A172 (cell line): ENCODE data around the gene FBXO17. TPM values are rescaled to one million over a fixed set of nuclear protein-coding genes. Genes with fewer than 3 reads are reported as not detected.
A peak's percentile ranks its signal among the peaks of the same experiment; 100 is the strongest.
"Not testable (repeated sequence)": the region's sequence is repeated elsewhere in the genome, so short reads cannot be mapped to it uniquely, and the experiment has no call there.

ENCODE experiments used
- DNase-seq: peaks from one replicate; pipeline ENCODE4 v3.0.0-alpha.2; 2015; ENCODE audit warnings: low spot score
- total RNA-seq: library from RNA; depleted of rRNA; stranded (reverse); fragments of >200 nt; shearing (Covaris generic); gene quantifications from 2 replicates; pipeline ENCODE4 v1.2.3, GENCODE V29; 2014

The FBXO17 gene
- total RNA-seq, 1 experiment from 2014 or later, result 21.9 TPM

DNA sequence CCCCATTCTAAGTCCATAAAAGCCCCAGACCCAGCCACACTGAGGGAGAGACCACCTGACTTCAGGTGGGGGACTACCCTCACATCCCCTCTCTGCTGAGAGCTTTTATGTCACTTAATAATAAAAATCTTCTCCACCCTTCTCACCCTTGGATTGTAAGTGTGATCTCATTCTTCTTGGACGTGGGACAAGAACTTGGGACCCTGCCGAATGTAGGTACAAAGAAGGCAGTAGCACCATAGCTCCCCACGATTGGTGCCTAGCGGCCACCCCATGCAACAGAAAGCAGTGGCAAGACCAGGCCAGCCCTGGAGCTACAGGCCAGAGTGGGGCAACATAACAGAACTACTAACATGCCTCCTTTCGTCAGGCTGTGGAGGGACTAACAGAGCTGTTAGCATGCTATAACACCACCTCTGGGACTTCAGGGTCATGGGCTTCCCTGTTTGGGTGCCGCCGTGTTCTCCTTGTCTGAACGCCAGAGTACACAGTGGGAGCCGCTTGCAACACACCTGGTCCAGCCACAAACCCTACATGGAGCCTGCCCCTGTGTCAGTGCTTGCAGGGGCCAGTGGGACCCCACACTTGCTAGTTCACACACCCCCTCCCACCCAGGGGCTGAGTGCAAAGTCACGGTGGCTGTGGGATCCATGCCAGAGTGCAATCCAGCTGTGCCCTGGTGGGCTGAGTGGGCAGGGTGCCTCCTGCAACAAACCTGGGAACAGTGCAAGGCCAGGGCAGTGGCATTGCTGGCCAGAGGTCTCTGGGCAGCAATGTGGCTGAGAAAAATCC is 5.2 kb upstream of the FBXO17 start:
- no peak for DNase-seq

DNA sequence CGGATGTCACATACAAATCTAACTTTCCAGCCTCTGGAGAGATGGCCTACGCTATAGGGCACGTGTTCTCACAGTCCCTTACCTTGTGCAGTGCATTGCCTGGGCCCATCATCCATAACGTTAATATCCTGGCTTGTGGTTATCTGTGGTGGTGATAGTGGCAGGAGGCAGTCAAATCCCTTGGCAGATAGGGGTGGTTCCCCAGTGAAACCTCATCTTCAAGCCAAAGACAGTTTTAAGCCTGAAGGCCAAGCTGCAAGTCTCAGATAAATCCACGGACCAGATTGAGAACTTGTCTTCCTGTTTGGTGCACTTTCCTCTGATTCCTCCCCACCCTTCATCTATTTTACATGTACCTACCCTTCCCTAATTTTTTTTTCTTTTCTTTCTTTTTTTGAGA is 4.3 kb upstream of the FBXO17 start:
- no peak for DNase-seq

DNA sequence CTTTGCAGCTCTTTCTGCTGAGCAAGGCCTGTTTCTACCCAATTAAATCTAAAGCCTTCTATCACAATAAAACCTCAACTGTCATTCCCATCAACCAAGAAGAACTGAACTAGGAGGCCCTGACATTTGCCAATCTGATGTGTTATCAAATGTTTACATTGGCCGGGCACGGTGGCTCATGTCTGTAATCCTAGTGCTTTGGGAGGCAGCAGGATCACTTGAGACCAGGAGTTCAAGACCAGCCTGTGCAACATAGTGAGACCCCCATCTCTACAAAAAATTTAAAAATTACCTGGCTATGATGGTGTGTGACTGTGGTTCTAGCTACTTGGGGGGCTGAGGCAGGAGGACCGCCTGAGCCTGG is 2.8 kb upstream of the FBXO17 start:
- DNase-seq, result no peak

DNA sequence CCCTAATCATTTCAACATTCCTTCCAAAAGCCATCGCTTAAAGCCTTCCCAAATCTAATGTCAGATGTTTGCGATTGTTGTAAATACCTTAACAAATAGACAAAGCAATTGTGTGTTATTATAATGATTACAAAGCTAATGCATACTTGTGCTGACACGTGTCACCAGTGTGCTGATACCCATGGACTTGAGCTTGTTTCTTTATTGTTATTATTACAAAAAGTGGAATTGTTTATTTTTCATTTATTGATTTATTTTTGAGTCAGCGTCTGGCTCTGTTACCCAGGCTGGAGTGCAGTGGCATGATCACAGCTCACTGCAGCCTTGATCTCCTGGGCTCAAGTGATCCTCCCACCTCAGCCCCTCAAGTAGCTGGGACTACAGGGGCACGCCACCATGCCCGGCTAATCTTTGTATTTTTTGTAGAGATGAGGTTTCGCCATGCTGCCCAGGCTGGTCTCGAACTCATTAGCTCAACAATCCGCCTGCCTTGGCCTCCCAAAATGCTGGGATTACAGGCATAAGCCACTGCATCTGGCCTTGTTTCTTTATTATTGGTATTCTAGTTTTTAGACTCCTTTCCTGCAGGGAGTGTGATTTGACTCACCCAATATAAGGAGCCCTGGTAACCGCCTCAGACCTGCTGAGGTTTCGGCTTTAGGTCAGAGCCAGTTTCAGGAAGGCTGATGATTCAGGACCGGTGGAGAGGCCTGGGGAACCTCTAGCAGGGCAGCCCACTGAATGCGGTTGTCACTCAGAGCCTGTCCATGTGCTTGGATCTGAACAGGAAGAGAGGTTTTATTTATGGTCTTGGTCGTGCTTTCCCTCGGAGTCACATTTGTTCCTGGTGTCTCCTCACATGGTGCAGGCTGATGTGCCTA is 2.1 kb upstream of the FBXO17 start:
- DNase-seq, result peak; percentile 28

DNA sequence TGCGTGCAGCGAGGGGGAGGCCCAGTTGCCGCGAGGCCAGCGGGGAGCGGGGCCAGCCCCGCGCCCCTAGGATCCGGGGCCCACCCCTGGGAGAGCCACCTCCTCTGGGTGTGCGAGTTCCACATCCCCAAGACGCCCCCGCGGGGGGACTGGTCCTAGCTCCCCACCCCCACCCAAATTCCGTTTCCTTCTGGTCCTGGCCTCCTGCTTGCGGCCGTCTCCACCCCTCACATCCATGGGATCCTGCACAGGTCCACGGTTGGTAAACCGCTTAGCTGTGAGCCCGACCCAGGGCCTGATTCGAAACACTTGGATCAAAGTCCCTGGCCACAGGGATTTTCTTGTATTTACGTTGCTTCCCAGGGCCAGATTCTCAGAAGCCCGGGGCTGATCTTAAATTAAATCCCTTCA is 324 bp upstream of the FBXO17 start:
- DNase-seq, result peak; percentile 46

DNA sequence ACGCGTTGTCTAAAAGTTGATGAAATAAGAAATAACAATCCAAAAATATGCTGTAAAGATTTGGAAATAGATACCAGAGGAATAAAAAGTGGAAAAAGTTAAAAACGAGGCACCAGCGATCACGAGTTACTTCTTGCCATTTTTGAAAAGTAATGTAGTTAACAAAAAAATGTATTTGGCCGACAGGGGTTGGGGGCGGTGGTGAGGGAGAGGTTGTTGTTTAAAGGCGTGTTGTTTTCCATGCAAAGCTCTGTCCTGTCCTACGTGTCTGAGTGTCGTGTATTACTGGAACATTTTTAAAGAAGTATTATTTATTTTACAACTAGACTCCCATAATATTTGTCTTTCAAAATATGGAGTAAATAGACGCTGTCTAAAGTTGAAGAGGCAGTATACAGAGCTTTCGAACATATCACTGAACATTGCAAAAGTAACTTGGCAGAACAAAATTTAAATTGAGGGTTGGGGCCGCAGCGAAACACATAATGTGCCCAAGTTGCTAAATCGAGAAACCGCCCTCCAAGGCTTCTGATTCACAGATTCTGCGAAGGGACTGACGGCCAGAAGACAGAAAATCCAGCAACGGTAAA is 823 bp downstream of the FBXO17 start:
- DNase-seq, result no peak

DNA sequence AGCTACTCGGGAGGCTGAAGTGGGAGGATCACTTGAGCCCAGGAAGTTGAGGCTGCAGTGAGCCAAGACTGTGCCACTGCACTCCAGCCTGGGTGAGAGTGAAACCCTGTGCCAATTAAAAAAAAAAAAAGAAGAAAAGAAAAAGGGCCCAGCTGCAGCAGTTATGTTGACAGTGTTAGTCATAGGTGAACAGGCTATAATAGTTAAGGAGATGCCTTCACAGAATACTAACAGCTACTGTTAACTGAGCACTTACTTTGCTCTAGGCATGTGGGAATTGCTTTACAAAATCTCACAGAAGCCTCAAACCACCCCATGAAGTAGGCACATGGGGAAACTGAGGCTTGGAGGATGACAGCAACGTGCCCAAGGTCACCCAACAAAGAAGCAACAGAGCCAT is 3.9 kb downstream of the FBXO17 start:
- DNase-seq, result no peak

GRCh38 chr19:38970664-38971532 is 4.6 kb downstream of the FBXO17 start:
- no peak for DNase-seq

DNA sequence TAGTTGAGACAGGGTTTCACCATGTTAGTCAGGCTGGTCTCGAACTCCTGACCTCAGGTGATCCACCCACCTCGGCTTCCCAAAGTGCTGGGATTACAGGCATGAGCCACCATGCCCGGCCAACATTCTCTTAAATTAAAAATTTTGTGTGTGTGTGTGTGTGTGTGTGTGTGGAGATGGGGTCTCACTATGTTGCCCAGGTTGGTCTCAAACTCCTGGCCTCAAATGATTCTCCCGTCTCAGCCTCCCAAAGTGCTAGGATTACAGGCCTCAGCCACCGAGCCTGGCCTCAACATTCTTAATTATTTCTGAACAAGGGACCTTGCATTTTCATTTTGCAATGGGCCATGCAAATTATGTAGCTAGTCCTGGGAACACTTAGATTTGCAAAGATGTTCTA is 9.4 kb downstream of the FBXO17 start:
- DNase-seq, result not testable (repeated sequence)

DNA sequence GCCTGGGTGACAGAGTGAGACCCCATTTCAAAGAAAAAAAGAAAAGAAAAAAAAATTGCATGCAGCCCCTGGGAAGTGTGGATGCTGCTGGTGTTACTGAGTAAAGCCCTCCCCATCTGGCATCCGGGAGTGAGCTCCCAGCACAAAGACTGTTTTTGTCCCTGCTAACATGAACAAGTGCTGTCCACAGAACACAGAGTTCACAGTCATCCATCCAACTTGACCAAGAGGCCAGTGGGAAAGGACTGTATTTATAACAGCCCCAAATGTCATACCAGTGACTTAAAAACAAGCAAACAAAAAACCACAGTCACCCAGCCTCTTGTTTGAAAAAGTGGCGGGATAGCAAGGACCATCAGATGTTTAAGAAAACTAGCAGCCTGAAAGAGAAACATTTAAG is 10.8 kb downstream of the FBXO17 start:
- DNase-seq, result no peak

GRCh38 chr19:38959618-38960017 is 15.9 kb downstream of the FBXO17 start:
- DNase-seq, result no peak

GRCh38 chr19:38958301-38958700 is 17.2 kb downstream of the FBXO17 start:
- DNase-seq, result no peak

DNA sequence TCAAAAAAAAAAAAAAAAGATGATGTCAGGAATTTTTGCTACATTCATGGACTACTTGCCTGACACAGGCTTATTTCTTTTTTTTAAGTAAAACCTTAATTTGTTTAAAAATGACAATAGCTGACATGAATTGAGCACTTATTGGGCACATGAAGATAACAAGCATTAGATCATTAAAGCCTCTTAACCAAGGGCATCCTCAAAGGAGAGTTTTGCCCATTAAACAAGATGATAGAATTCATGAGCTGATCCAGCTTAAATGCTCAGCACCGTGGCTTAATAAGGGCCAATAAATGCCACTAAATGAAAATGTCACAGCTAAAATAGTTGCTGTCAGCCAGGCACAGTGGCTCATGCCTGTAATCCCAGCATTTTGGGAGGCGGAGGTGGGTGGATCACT is 19.3 kb downstream of the FBXO17 start:
- DNase-seq, result no peak

DNA sequence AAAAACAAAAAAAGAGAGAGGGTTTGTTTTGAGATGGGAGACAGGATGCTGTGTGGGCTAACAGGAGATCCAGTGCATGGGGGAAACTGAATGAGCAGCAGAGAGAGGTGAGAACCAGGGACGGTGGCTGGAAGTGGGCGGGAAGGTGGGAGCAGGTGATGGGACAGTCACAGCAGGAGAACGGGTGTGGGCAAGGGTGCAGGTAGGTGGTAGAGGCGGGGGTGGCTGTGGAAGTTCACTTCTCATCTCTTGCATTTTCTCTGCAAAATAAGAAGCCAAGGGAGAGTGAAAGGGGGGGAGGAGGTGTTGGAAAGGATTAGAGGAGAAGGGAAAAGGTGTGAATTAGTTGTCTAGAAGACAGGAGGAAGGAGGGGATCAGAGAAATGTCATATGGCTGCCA is 21.9 kb downstream of the FBXO17 start:
- no peak for DNase-seq

GRCh38 chr19:38952395-38953165 is 23.0 kb downstream of the FBXO17 start:
- DNase-seq, result no peak

DNA sequence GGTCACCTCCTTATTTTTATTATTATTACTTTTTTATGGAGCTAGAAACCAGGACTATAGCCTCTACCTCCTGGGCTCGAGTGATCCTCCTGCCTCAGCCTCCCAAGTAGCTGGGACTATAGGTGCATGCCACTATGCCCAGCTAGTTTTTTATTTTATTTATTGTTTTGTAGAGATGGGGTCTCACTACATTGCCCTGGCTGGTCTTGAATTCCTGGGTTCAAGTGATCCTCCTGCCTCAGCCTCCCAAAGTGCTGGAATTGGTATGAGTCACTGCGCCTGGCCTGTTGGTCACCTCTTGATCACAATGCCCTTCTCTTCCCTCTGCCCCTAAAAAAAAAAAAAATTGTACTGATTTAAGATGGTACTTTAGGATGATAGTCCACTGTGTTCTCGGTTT is 24.4 kb downstream of the FBXO17 start:
- no peak for DNase-seq

- DNase-seq, result no peak
Observed at GRCh38 chr19:38949580-38950367, 25.8 kb downstream of the FBXO17 start.

DNA sequence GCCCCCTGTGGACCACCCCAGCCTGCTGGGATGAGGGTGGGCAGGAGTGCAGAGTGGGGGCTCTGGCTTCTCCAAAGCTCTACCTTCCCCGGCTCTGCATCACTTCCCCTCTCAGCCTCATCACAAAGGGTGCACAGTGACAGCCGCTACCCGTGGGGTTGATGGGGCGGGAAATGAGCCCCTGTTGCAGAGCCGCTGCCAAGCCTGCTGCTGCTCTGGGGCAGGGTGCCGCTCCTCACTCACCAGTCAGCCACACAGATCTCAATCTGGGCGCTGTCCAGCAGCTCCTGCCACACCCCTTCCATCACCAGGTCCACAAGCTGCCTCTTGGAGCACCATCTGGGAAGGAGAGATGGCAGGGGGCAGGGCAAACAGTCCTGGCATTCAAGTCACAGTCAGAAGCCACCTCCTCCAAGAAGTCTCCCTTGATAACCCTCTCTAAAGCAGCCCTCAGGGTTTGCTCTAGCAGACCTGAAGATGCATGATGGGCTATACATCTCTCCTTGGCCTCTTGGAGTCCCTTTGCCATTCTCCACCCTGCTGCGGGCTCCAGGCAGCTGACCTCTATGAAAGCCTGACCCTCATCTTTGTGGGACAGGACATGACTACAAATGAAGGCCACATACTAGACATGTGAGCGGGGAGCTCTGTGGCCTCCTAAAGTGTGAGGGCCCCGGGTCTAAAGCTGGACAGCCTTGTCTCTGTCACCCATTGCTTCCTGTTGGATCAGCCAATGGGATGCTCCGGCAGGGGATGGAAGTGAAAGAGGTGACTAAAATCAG is 29.1 kb downstream of the FBXO17 start:
- DNase-seq, result peak; percentile 20

DNA sequence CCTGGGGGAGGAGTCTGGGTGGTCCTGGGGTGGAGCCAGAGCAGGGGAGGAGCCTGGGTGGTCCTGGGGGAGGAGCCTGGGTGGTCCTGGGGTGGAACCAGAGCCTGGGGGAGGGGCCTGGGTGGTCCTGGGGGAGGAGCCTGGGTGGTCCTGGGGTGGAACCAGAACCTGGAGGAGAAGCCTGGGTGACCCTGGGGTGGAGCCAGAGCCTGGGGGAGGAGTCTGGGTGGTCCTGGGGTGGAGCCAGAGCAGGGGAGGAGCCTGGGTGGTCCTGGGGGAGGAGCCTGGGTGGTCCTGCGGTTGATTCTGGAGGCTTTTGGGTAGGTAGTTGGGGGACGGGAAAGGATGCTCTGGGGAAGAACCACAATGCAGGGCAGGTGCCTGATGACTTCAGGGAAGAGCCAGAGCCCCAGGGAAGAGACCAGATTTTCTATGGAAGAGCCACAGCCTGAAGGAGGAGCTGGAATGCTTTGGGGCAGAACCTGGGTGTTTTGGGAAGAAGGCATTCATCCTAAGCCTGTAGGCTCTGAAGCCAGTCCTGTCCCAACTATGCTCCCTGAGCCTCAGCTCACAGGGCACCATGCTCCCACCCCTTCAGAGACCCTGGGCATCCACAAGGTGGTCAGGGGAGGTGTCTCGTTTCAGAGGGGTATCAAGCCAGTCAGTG is 29.8 kb downstream of the FBXO17 start:
- no peak for DNase-seq
